ENCODE data around the gene GSTT2B.
"Not testable (repeated sequence)": the region's sequence is repeated elsewhere in the genome, so short reads cannot be mapped to it uniquely, and the experiment has no call there.

Gene GSTT2B

DNA sequence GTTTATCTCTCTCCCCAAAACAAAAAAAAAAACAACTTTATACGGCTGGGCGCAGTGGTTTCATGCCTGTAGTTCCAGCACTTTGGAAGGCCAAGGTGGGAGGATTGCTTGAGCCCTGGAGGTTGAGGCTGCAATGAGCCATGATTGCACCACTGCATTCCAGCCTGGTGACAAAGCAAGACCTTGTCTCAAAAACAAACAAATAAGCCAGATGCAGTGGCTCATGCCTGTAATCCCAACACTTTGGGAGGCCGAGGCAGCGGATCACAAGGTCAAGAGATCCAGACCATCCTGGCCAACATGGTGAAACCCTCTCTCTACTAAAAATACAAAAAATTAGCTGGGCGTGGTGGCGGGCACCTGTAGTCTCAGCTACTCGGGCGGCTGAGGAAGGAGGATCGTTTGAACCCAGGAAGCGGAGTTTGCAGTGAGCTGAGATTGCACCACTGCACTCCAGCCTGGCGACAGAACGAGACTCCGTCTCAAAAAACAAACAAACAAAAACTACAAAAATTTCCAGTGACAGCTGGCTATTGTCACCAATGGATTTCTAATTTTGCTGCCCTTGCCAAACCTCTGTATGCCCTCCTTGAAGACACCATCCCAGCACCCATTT lies 39.3 kb downstream of the GSTT2B start:
- not testable (repeated sequence) for DNase-seq (ENCODE audit: low spot score)

DNA sequence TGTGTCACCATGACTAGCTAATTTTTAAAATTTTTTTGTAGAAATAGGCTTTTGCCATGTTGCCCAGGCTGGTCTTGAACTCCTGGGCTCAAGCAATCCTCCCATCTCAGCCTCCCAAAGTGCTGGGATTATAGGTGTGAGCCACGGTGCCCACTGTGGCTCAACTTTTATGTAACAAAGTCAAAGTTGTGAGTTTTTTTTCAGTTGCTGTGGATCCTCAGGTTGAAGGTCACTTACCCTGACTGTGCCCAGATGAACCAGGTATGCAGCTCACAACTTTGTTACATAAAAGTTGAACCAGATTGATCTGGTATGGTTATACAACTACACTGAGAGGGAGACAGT lies 40.8 kb downstream of the GSTT2B start:
- H2BK5ac ChIP-seq (ENCODE audit: low read length); H3K18ac ChIP-seq (ENCODE audit: low read length); H2BK120ac ChIP-seq (ENCODE audit: low read depth, low read length); H3K9me3 ChIP-seq (replicated peaks in 1 of 2; ENCODE audit: control insufficient read depth in 2 of 2, insufficient read depth in 1 of 2, low read depth in 1 of 2, low read length in 2 of 2); H3K9ac ChIP-seq (ENCODE audit: low read depth, low read length, poor library complexity); H3K23ac ChIP-seq (ENCODE audit: low read depth, low read length, poor library complexity); H4K91ac ChIP-seq (ENCODE audit: low read depth, low read length, poor library complexity); H2BK15ac ChIP-seq (ENCODE audit: low read length); H3K4ac ChIP-seq (ENCODE audit: low read length); DNase-seq (ENCODE audit: low spot score); H2AK5ac ChIP-seq (ENCODE audit: low read depth, low read length); H2AFZ ChIP-seq (ENCODE audit: low read length); H3K27ac ChIP-seq (replicated peaks; ENCODE audit: low read length); H3K4me2 ChIP-seq (ENCODE audit: insufficient read depth, low read length, poor library complexity, severe bottlenecking); H4K8ac ChIP-seq (ENCODE audit: low read depth, low read length); H2BK12ac ChIP-seq (ENCODE audit: low read length); H3K4me1 ChIP-seq (ENCODE audit: control insufficient read depth in 2 of 2, insufficient read depth in 1 of 2, low read depth in 1 of 2, low read length in 2 of 2); H3K4me3 ChIP-seq (ENCODE audit: low read length in 2 of 2); H3K14ac ChIP-seq (ENCODE audit: low read length); H3K27me3 ChIP-seq (ENCODE audit: control insufficient read depth in 3 of 3, insufficient read depth in 3 of 3, low read depth in 1 of 3, low read length in 3 of 3); H3K79me1 ChIP-seq (ENCODE audit: low read depth, low read length): not testable (repeated sequence)
- WGBS, 2 donors (ENCODE audit: extremely low coverage in 2 of 2, insufficient read length in 2 of 2, insufficient replicate concordance in 1 of 2) = no CpG with 5 or more reads among the region's 1 CpG
- peaks cover 1 to 59% of the 10 kb centered on the region in 2 donors for H3K36me3 ChIP-seq (replicated peaks in 1 of 2; ENCODE audit: control insufficient read depth in 2 of 2, insufficient read depth in 2 of 2, low read length in 2 of 2)

More for the DNA sequence above, 39.3 kb downstream of the GSTT2B start:
- H2BK12ac ChIP-seq (ENCODE audit: low read length); H4K8ac ChIP-seq (ENCODE audit: low read depth, low read length); H3K9ac ChIP-seq (ENCODE audit: low read depth, low read length, poor library complexity); H2AFZ ChIP-seq (ENCODE audit: low read length); H3K18ac ChIP-seq (ENCODE audit: low read length); H3K27ac ChIP-seq (replicated peaks; ENCODE audit: low read length); H2BK15ac ChIP-seq (ENCODE audit: low read length); H3K4ac ChIP-seq (ENCODE audit: low read length); H3K27me3 ChIP-seq (ENCODE audit: control insufficient read depth in 3 of 3, insufficient read depth in 3 of 3, low read depth in 1 of 3, low read length in 3 of 3); H2BK120ac ChIP-seq (ENCODE audit: low read depth, low read length); H3K4me1 ChIP-seq (ENCODE audit: control insufficient read depth in 2 of 2, insufficient read depth in 1 of 2, low read depth in 1 of 2, low read length in 2 of 2); H3K4me2 ChIP-seq (ENCODE audit: insufficient read depth, low read length, poor library complexity, severe bottlenecking); H2AK5ac ChIP-seq (ENCODE audit: low read depth, low read length); H3K79me1 ChIP-seq (ENCODE audit: low read depth, low read length); H4K91ac ChIP-seq (ENCODE audit: low read depth, low read length, poor library complexity); H3K4me3 ChIP-seq (ENCODE audit: low read length in 2 of 2); H3K23ac ChIP-seq (ENCODE audit: low read depth, low read length, poor library complexity); H3K14ac ChIP-seq (ENCODE audit: low read length); H2BK5ac ChIP-seq (ENCODE audit: low read length): not testable (repeated sequence)
- peaks cover 2 to 18% of the 10 kb centered on the region in 2 donors for H3K9me3 ChIP-seq (replicated peaks in 1 of 2; ENCODE audit: control insufficient read depth in 2 of 2, insufficient read depth in 1 of 2, low read depth in 1 of 2, low read length in 2 of 2)
- H3K36me3 ChIP-seq (replicated peaks in 1 of 2; ENCODE audit: control insufficient read depth in 2 of 2, insufficient read depth in 2 of 2, low read length in 2 of 2) = peaks cover 5 to 73% of the 10 kb centered on the region in 2 donors
- no CpG with 5 or more reads among the region's 13 CpGs for WGBS, 2 donors (ENCODE audit: extremely low coverage in 2 of 2, insufficient read length in 2 of 2, insufficient replicate concordance in 1 of 2)

- Histone ChIP-seq H2AK5ac (ENCODE audit: low read depth, low read length) (no peak overlapping the region), H3K18ac (ENCODE audit: low read length) (no peak overlapping the region), H3K4ac (ENCODE audit: low read length) (no peak overlapping the region), H3K4me3 (ENCODE audit: low read length in 2 of 2) (no peak overlapping the region), H3K27me3 (ENCODE audit: control insufficient read depth in 3 of 3, insufficient read depth in 3 of 3, low read depth in 1 of 3, low read length in 3 of 3) (no peaks in the 10 kb centered on the region), H3K9ac (ENCODE audit: low read depth, low read length, poor library complexity) (no peak overlapping the region), H2AFZ (ENCODE audit: low read length) (no peak overlapping the region), H3K27ac (replicated peaks; ENCODE audit: low read length) (no peak overlapping the region), H3K4me2 (ENCODE audit: insufficient read depth, low read length, poor library complexity, severe bottlenecking) (no peak overlapping the region), H4K91ac (ENCODE audit: low read depth, low read length, poor library complexity) (no peak overlapping the region), H4K8ac (ENCODE audit: low read depth, low read length) (no peak overlapping the region), H2BK12ac (ENCODE audit: low read length) (no peak overlapping the region), H3K9me3 (replicated peaks in 1 of 2; ENCODE audit: control insufficient read depth in 2 of 2, insufficient read depth in 1 of 2, low read depth in 1 of 2, low read length in 2 of 2) (peaks cover 0 to 8% of the 10 kb centered on the region in 2 donors), H3K4me1 (ENCODE audit: control insufficient read depth in 2 of 2, insufficient read depth in 1 of 2, low read depth in 1 of 2, low read length in 2 of 2) (peaks cover 5% of the 10 kb centered on the region in 2 donors), H2BK120ac (ENCODE audit: low read depth, low read length) (no peak overlapping the region), H3K14ac (ENCODE audit: low read length) (no peak overlapping the region), H3K23ac (ENCODE audit: low read depth, low read length, poor library complexity) (no peak overlapping the region), H3K36me3 (replicated peaks in 1 of 2; ENCODE audit: control insufficient read depth in 2 of 2, insufficient read depth in 2 of 2, low read length in 2 of 2) (peaks cover 0 to 23% of the 10 kb centered on the region in 2 donors), H2BK15ac (ENCODE audit: low read length) (no peak overlapping the region), H2BK5ac (ENCODE audit: low read length) (no peak overlapping the region), H3K79me1 (ENCODE audit: low read depth, low read length) (no peaks in the 10 kb centered on the region)
- no peak for DNase-seq (ENCODE audit: low spot score)
- WGBS, 2 donors (ENCODE audit: extremely low coverage in 2 of 2, insufficient read length in 2 of 2, insufficient replicate concordance in 1 of 2) = no CpG with 5 or more reads among the region's 3 CpGs
These were observed 45.7 kb downstream of the GSTT2B start for GRCh38 chr22:23915290-23915689.

- no peak overlapping the region for H2BK120ac ChIP-seq (ENCODE audit: low read depth, low read length)
- peak overlapping the region; percentile 61 for H3K4me2 ChIP-seq (ENCODE audit: insufficient read depth, low read length, poor library complexity, severe bottlenecking)
- peaks cover 5% of the 10 kb centered on the region in 2 donors for H3K4me1 ChIP-seq (ENCODE audit: control insufficient read depth in 2 of 2, insufficient read depth in 1 of 2, low read depth in 1 of 2, low read length in 2 of 2)
- H3K18ac ChIP-seq (ENCODE audit: low read length) = peak overlapping the region; percentile 79
- H4K8ac ChIP-seq (ENCODE audit: low read depth, low read length) = peak overlapping the region; percentile 87
- H4K91ac ChIP-seq (ENCODE audit: low read depth, low read length, poor library complexity) = no peak overlapping the region
- WGBS, 2 donors (ENCODE audit: extremely low coverage in 2 of 2, insufficient read length in 2 of 2, insufficient replicate concordance in 1 of 2) = no CpG with 5 or more reads among the region's 44 CpGs
- peak overlapping the region; percentile 73 to 77 for H3K4me3 ChIP-seq (ENCODE audit: low read length in 2 of 2)
- H3K9me3 ChIP-seq (replicated peaks in 1 of 2; ENCODE audit: control insufficient read depth in 2 of 2, insufficient read depth in 1 of 2, low read depth in 1 of 2, low read length in 2 of 2) = peaks cover 0 to 8% of the 10 kb centered on the region in 2 donors
- peak overlapping the region; percentile 86 for H3K9ac ChIP-seq (ENCODE audit: low read depth, low read length, poor library complexity)
- peaks cover 0 to 15% of the 10 kb centered on the region in 2 donors for H3K36me3 ChIP-seq (replicated peaks in 1 of 2; ENCODE audit: control insufficient read depth in 2 of 2, insufficient read depth in 2 of 2, low read length in 2 of 2)
- H3K14ac ChIP-seq (ENCODE audit: low read length) = no peak overlapping the region
- H2BK15ac ChIP-seq (ENCODE audit: low read length) = no peak overlapping the region
- H3K79me1 ChIP-seq (ENCODE audit: low read depth, low read length) = no peaks in the 10 kb centered on the region
- H2AFZ ChIP-seq (ENCODE audit: low read length) = peak overlapping the region; percentile 85
- peak; percentile 96 for DNase-seq (ENCODE audit: low spot score)
- peak overlapping the region; percentile 93 for H3K27ac ChIP-seq (replicated peaks; ENCODE audit: low read length)
- H2AK5ac ChIP-seq (ENCODE audit: low read depth, low read length) = peak overlapping the region; percentile 47
- H3K27me3 ChIP-seq (ENCODE audit: control insufficient read depth in 3 of 3, insufficient read depth in 3 of 3, low read depth in 1 of 3, low read length in 3 of 3) = no peaks in the 10 kb centered on the region
- no peak overlapping the region for H3K4ac ChIP-seq (ENCODE audit: low read length)
- no peak overlapping the region for H2BK12ac ChIP-seq (ENCODE audit: low read length)
- H3K23ac ChIP-seq (ENCODE audit: low read depth, low read length, poor library complexity) = peak overlapping the region; percentile 45
- H2BK5ac ChIP-seq (ENCODE audit: low read length) = no peak overlapping the region
These were observed 47.2 kb downstream of the GSTT2B start for GRCh38 chr22:23913661-23914353.

Data from neuronal stem cell (in vitro differentiated cells).